GM12878 (cell line): Measurements from ENCODE around the gene NFS1. TPM values are rescaled to one million over a fixed set of nuclear protein-coding genes. Genes with fewer than 3 reads are reported as not detected.
A peak's percentile ranks its signal among the peaks of the same experiment; 100 is the strongest.

Experiments
- ATAC-seq: fragments of 200-7000 bp; cut with Tn5 transposase; 3 replicates; pipeline ENCODE4 v1.9.1; 2020; ENCODE audit warnings: mild to moderate bottlenecking, moderate library complexity
- BruUV-seq: library from RNA; stranded (reverse); fragments of 400-500 nt; replicated peaks from 2 replicates; lab custom pipeline; 2021; lab: Mats Ljungman, UMichigan
- CTCF ChIA-PET: fragments of 300-600 bp; sonication (Branson Sonifier 250); formaldehyde crosslinking; extraction: SDS; loops from one replicate; lab custom pipeline; 2021; ENCODE audit warnings: inconsistent platforms; lab: Yijun Ruan, JAX
- POLR2A ChIA-PET: fragments of 350-600 bp; formaldehyde crosslinking; extraction: SDS; loops from one replicate; lab custom pipeline; 2021; ENCODE audit warnings: inconsistent platforms; lab: Charles Lee
- RAD21 ChIA-PET: fragments of 300-600 bp; sonication (Branson Sonifier 250); formaldehyde crosslinking; loops from one replicate; lab custom pipeline; 2023; ENCODE audit warnings: antibody characterized with exemption; ENCODE audit not compliant: unreplicated experiment; lab: Charles Lee
- SMC1A ChIA-PET: fragments of 300-600 bp; sonication (Branson Sonifier 250); formaldehyde crosslinking; loops from one replicate; lab custom pipeline; 2023; ENCODE audit not compliant: unreplicated experiment, uncharacterized antibody; lab: Charles Lee
- DNase-seq: peaks from one replicate; pipeline ENCODE4 v3.0.0-alpha.2; 2011; ENCODE audit warnings: low read depth, low spot score
- FAIRE-seq: peaks from 3 replicates; lab custom pipeline; 2011; peaks lifted over from hg19 to GRCh38; lab: Jason Lieb, UNC
- H2AFZ ChIP-seq: 2 replicates; pipeline ENCODE4 v1.6.0; 2011; ENCODE audit warnings: low read depth, low read length, control low read depth; ENCODE audit not compliant: control insufficient read depth
- H3K27ac ChIP-seq: 2 replicates; pipeline ENCODE4 v1.5.1; 2011; ENCODE audit warnings: control low read depth; ENCODE audit not compliant: control insufficient read depth, insufficient read depth
- H3K27me3 ChIP-seq, 2 experiments: replicated peaks in 1 of 2; 2 replicates each; pipeline versions ENCODE4 v1.6.0 to v1.6.1; 2011; ENCODE audit warnings: low read length in 1 of 2; ENCODE audit not compliant: control insufficient read depth in 2 of 2, insufficient read depth in 2 of 2
- H3K36me3 ChIP-seq, 2 experiments: 2 replicates each; pipeline ENCODE4 v1.5.1; 2011; ENCODE audit warnings: low read length in 1 of 2; ENCODE audit not compliant: control insufficient read depth in 2 of 2, insufficient read depth in 2 of 2
- H3K4me1 ChIP-seq: 2 replicates; pipeline ENCODE4 v1.6.1; 2011; ENCODE audit warnings: mild to moderate bottlenecking, low read length, moderate library complexity, mixed read lengths; ENCODE audit not compliant: control insufficient read depth, insufficient read depth
- H3K4me2 ChIP-seq: 2 replicates; pipeline ENCODE4 v1.6.0; 2011; ENCODE audit warnings: control low read depth; ENCODE audit not compliant: control insufficient read depth, insufficient read depth
- H3K4me3 ChIP-seq: fragments of 200-600 bp; sonication (generic); 2 replicates; pipeline ENCODE4 v1.5.1; 2016
- H3K79me2 ChIP-seq: 2 replicates; pipeline ENCODE4 v1.6.0; 2011; ENCODE audit warnings: low read length; ENCODE audit not compliant: control insufficient read depth, insufficient read depth
- H3K9ac ChIP-seq: 2 replicates; pipeline ENCODE4 v1.8.0; 2011; ENCODE audit warnings: low read length, control low read depth, mixed read lengths; ENCODE audit not compliant: control insufficient read depth, insufficient read depth
- H3K9me3 ChIP-seq: replicated peaks from 3 replicates; pipeline ENCODE4 v1.5.1; 2011; ENCODE audit warnings: mild to moderate bottlenecking, low read length; ENCODE audit not compliant: control insufficient read depth, insufficient read depth
- H4K20me1 ChIP-seq: 2 replicates; pipeline ENCODE4 v1.6.0; 2011; ENCODE audit not compliant: control insufficient read depth, insufficient read depth
- JUNB ChIP-seq: IDR thresholded peaks from 2 replicates; pipeline ENCODE4 v1.6.1; 2016; ENCODE audit warnings: antibody characterized with exemption, mild to moderate bottlenecking
- MEF2B ChIP-seq: fragments of 450-650 bp; IDR thresholded peaks from 2 replicates; pipeline ENCODE4 v1.6.1; 2018; ENCODE audit warnings: mild to moderate bottlenecking, moderate library complexity; ENCODE audit not compliant: partially characterized antibody, poor library complexity, severe bottlenecking
- POU2F2 ChIP-seq: IDR thresholded peaks from 3 replicates; pipeline ENCODE4 v1.6.1; 2011; ENCODE audit warnings: low read depth, mild to moderate bottlenecking, low read length, borderline replicate concordance
- PRDM15 ChIP-seq: fragments of 450-650 bp; formaldehyde crosslinking; IDR thresholded peaks from 2 replicates; pipeline ENCODE4 v1.4.0; 2020; ENCODE audit warnings: mild to moderate bottlenecking, moderate library complexity
- SP1 ChIP-seq: IDR thresholded peaks from one replicate; pipeline ENCODE4 v1.6.1; 2011; ENCODE audit warnings: low read depth, low read length
- SREBF1 ChIP-seq: IDR thresholded peaks from 2 replicates; pipeline ENCODE4 v1.6.1; 2012; ENCODE audit warnings: mild to moderate bottlenecking, low read length
- SREBF2 ChIP-seq: IDR thresholded peaks from 2 replicates; pipeline ENCODE4 v1.6.1; 2012; ENCODE audit warnings: mild to moderate bottlenecking, low read length
- SUZ12 ChIP-seq: fragments of 200-600 bp; sonication (generic); IDR thresholded peaks from one replicate; pipeline ENCODE4 v1.6.1; 2018; ENCODE audit warnings: antibody characterized with exemption, mild to moderate bottlenecking; ENCODE audit not compliant: unreplicated experiment
- YY1 ChIP-seq: IDR thresholded peaks from 2 replicates; pipeline ENCODE4 v1.6.1; 2011; ENCODE audit warnings: low read depth, mild to moderate bottlenecking, low read length
- WGBS: methylation state at CpG from one replicate; pipeline ENCODE4 v1.1.6; 2016; ENCODE audit warnings: low lambda C conversion rate; ENCODE audit not compliant: insufficient replicate concordance, insufficient coverage; ENCODE audit errors: missing lambda C conversion rate; 5-methylcytosine and 5-hydroxymethylcytosine counted together
- in situ Hi-C: fragments of 300-500 bp; cut with MboI; formaldehyde crosslinking; loops from 9 replicates; pipeline ENCODE4 v1.14.3; 2018; ENCODE audit warnings: mixed read lengths
- intact Hi-C: fragments of 100-400 bp; cut with micrococcal nuclease; formaldehyde crosslinking; loops from one replicate; pipeline ENCODE4 v1.14.2; 2022; ENCODE audit not compliant: unreplicated experiment
- polyA plus RNA-seq, 11 experiments: library from polyadenylated mRNA; depleted of rRNA in 4 of 11; unstranded in 6 of 11; stranded (reverse) in 5 of 11; fragments of >200 nt; fragmentation: Nextera tagmentation in 4 of 11; fragmentation: Illumina TruSeq in 1 of 11; extraction: Ambion mirVana in 4 of 11; extraction: Trizol in 1 of 11; gene quantifications; 1 replicate in 1 of 11; 2 replicates in 10 of 11; pipeline versions ENCODE4 v1.2.1 to v1.2.3, GENCODE V29; 2011 to 2016; ENCODE audit warnings: inconsistent platforms in 2 of 11, missing spikeins in 2 of 11, low read depth in 1 of 11
- total RNA-seq, 4 experiments: library from RNA; depleted of rRNA in 3 of 4; stranded (reverse); fragments of >200 nt in 3 of 4; fragmentation: Illumina TruSeq in 1 of 4; extraction: Trizol in 1 of 4; gene quantifications; 2 replicates each; pipeline versions ENCODE4 v1.2.1 to v1.2.3, GENCODE V29; 2013 to 2021

NFS1 gene
- total and polyA plus RNA-seq, 10 of the 15 experiments (the other 5 are each of a cell fraction or from before 2014, with no cell fraction given): 9.2 to 74.1 (median 38.6) TPM

- ChIA-PET CTCF (no interaction called here), SMC1A (interaction anchor here (0.8 to 1.1 kb wide), 2 partner anchors 18 to 22 kb away, joined by 3 read pairs; no protein-coding TSS in a partner anchor)
- peaks cover 13% of the 10 kb centered on the region for H4K20me1 ChIP-seq
Observed at GRCh38 chr20:35708502-35708901, 9.3 kb upstream of the NFS1 start.

More at GRCh38 chr20:35708502-35708901, 9.3 kb upstream of the NFS1 start:
- ATAC-seq (no peak), DNase-seq (no peak), FAIRE-seq (no peak)
- ChIA-PET RAD21 (interaction anchor here (1.1 kb wide), 1 partner anchor 34 kb away, joined by 3 read pairs; the partner anchor contains the start of gene RBM39), POLR2A (interaction anchor here (1.6 kb wide), 1 partner anchor 11 kb away, joined by 5 read pairs; no protein-coding TSS in a partner anchor)
- 54% methylated on average over 1 of the region's 1 CpG for WGBS
- intact Hi-C loops (no loop called here), in situ Hi-C loops (no loop called here)
- no peak for TF ChIP-seq JUNB
- no peak for TF ChIP-seq SUZ12
- no peak for TF ChIP-seq SP1
- TF ChIP-seq PRDM15 (CRISPR knock-in tag): no peak
- no peak for TF ChIP-seq SREBF2
- no peak for TF ChIP-seq MEF2B
- no peak for TF ChIP-seq YY1
- TF ChIP-seq POU2F2: no peak
- no peak for TF ChIP-seq SREBF1
- Histone ChIP-seq H3K4me1 (peaks cover 13% of the 10 kb centered on the region), H3K9ac (no peak overlapping the region), H3K27me3 (no peaks in the 10 kb centered on the region), H3K79me2 (peaks cover 24% of the 10 kb centered on the region), H3K4me2 (no peak overlapping the region), H3K36me3 (peaks cover 14 to 54% of the 10 kb centered on the region in 2 experiments), H2AFZ (no peak overlapping the region), H3K4me3 (no peak overlapping the region), H3K27ac (no peak overlapping the region), H3K9me3 (no peaks in the 10 kb centered on the region)
- BruUV-seq: TSS peak; percentile 5
